Mucosa of gallbladder (tissue), 1 donor: ENCODE results near the gene ADGRL2. TPM values are rescaled to one million over a fixed set of nuclear protein-coding genes. Genes with fewer than 3 reads are reported as not detected.
"Not testable (repeated sequence)": the region's sequence is repeated elsewhere in the genome, so short reads cannot be mapped to it uniquely, and the experiment has no call there.

Source experiments
- DNase-seq: peaks from one replicate; pipeline ENCODE4 v3.0.0-alpha.2; 2020; ENCODE audit warnings: low spot score
- total RNA-seq: library from RNA; stranded (reverse); gene quantifications from one replicate; pipeline ENCODE4 v1.2.1, GENCODE V29; 2021
- donor health status: DM: no; HTN: no; CAD: no.

ADGRL2 gene
- total RNA-seq, 1 donor from 2014 or later: 45.1 TPM

DNA sequence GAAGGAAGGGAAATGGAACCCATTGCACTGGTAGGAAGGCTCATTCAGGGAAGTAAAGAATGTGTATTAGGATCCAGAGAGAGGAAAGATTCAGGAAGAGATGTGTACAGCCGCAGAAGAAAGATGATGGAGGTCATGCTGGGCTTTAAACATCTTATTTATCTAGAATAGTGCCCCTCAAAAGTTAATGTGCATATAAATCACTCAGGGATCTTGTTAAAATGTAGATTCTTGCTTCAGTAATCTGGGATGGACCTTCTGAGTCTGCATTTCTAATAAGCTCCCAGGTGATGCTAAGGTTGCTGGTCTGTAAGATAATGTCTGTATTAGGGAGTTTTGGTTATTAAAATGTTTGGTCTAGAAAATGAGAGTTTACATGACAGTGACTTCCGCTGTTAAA lies 46.3 kb downstream of the ADGRL2 start:
- DNase-seq: no peak

DNA sequence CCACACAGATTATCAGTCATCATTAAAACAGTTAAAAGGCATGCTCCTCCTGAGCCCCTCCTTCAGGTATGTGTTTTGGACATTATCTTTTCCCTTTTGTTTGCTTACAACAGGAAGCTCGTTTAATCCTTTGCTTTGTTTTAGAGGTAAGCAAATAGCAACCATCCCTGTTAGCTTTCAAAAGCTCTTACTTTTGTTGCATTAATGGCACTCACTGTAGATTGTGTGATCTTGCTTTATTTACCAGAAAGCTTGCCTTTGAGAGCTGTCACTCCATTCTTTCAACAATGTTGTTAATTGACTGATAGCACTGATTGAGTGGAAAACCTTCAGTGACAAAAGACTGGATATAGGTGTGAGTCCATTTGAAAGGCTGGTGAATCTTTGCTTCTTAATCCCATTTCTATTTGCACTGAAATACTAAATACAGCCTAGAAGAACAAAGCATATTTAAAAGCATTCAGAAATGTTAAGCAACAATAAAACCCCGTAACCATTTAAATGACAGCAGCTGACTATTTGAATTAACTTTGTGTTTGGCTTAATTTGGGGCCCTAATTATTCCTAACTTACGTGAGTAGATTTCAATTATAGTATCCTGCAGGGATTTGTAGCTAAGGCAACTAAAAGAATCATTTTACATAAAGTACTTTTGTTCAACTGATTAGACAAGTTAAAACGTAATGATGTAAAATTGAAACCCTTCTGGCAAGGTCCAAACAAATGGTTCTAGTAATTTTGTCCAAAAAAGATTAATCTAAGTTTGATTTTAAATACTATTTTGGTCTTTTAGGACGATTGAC lies 48.3 kb downstream of the ADGRL2 start:
- no peak for DNase-seq

DNA sequence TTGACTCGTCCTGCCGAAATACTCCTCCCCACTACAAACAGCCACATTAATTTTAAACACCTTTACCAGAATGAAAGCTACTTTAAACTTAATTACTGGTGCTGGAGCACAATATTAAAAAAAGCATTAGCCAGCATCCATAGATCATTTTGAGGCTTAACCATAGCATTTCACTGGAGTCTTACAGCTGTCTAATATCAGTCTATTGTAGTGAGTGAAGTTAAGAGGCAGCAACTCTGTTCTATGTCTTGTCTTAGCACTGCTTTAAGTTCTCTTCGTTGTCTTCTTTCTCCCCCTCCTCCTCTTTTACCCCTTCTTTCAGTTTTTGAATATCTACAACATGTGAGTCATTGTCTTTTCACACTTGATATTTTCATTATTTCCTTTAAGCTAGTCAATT lies 49.3 kb downstream of the ADGRL2 start:
- DNase-seq: no peak

DNA sequence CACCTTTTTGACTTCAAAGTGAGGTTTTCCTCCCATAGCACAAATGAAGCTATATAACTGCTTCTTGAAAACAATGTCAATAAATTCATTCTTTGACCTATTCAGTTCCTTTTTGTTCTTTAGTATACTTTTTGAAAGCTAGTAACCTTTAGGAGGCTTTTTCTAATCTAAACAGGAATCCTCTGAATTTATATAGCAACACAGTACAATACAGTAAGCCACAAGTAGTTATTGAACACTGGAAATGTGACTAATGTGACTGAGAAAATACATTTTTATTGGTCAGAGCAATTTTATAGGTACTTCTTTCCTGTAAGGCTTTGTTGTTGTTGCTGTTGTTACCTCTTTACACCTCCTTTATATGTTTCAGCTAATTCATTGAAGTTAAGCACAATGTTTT lies 49.8 kb downstream of the ADGRL2 start:
- DNase-seq: no peak

DNA sequence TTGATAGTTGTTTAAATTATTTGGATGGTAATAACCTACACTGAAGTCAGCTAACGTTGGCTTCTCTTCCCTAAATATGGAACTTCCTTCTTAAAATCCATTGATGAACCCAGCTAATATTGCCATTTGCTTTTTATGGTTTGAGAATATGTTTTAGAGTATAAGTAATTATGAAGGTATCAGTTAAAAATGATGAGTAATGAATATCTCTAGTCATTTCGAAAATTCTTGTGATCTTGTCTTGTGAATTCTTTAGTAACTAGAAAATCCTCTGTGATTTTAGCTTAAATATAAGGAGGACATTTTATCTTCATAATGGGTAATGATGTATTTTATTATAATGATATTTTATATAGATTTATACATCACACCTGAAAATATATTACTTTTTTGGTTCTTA lies 50.5 kb downstream of the ADGRL2 start:
- no peak for DNase-seq

DNA sequence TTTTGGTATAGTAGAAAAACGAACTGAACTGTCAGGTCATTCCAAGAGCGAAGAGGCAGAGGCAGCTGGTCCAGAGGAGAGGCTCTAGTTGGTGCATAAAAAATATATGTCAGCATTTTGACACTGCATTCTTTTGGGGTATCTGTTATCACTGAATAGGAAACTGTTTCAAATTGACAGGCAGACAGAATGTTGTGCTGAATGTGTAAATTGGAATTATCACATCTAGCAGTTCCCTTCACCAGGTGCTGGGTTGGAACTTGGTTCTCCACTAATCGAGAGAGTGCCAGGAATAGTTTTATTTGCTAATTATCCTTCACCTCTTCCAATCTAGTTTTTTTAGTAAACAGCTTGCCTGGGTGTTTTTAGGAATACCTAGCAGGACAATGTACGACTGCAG lies 52.2 kb downstream of the ADGRL2 start:
- DNase-seq: no peak

DNA sequence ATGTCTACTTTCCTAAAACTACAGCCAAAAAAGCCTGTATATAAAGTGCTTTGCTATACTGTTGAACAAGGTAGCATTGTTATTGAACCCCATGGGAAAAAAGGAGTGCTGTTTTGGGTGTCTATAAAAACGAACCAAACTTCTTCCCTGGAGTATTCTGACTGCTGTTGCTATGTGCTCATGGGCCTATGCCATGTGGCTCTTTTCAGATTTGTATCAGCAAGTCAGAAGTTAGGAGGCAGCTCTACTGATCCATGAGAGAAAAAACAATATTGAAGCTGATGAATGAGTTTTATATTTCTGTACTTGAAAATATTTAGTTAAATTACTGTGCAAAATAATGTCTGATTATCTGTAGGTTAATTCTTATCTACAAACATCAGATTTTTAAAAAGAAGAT lies 66.5 kb downstream of the ADGRL2 start:
- no peak for DNase-seq

DNA sequence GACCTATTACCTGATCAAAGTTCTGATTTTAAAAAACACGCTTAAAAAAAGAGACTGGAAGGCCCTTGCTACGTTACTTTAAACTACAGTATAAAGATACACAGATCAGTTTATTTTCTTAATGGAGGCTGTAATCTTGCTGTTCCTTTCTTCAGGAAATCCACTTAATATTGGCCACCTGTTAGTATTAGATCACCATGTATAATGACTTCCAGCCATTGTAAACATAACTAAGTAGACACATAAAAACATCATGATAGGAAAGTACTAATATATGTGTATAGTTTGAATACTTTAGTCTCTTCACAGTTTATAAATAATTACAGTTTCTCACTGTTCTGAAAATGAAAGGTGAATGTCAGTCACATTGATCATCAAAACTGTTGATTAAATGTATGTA lies 68.6 kb downstream of the ADGRL2 start:
- DNase-seq: no peak

DNA sequence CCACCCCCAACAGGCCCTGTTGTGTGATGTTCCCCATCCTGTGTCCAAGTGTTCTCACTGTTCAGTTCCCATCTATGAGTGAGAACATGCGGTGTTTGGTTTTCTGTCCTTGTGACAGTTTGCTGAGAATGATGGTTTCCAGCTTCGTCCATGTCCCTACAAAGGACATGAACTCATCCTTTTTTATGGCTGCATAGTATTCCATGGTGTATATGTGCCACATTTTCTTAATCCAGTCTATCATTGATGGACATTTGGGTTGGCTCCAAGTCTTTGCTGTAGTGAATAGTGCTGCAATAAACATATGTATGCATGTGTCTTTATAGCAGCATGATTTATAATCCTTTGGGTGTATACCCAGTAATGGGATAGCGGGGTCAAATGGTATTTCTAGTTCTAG lies 70.4 kb downstream of the ADGRL2 start:
- not testable (repeated sequence) for DNase-seq

DNA sequence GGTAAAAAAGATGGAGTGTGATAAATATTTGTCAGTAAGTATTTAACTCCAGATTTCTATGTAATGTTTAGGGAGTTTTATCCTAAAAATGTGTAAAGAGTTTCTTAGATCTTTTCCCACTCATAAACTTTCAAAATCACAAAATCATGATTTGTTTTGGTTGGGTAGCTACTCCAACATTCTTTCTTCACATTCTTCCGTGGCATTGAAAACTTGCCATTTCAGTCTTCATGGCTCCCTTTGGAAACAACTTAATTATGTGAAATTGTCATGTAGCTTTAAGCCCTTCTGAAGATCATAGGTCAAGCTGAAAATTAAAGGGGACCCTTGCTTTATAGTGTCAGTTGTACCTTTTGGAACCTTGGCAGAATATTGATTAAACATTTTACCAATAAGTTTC lies 73.2 kb downstream of the ADGRL2 start:
- DNase-seq: no peak

DNA sequence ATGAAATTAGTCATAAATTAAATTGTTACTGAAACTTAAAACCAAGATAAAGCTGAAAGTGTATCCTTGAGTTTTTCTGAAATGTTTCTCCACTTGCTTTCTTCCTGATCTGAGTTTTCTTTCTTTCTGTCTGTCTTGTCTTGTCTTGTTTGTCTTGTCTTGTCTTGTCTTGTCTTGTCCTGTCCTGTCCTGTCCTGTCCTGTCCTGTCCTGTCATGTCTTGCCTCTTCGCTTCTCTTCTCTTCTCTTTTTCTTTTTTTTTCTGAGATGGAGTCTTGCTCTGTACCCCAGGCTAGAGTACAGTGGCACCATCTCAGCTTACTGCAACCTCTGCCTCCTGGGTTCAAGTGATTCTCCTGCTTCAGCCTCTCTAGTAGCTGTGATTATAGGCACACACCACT lies 73.7 kb downstream of the ADGRL2 start:
- no peak for DNase-seq

DNA sequence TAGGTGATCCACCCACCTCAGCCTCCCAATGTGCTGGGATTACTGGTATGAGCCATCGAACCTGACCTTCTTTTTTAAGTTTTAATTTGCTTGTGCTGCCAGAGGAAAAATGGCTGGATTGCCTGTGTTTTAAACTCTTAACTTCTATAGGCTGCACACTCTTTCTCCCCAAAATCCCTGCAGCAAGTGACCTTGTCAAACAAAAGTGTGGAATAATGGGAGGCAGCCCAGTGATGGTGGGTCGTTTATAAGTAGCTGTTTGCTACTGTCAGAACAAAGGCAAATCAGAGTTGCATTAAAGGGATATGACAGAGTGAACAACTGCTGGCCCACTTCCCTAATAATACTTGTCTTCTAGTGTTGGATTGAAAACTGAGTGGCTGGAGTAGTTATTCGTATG lies 74.2 kb downstream of the ADGRL2 start:
- DNase-seq: no peak

DNA sequence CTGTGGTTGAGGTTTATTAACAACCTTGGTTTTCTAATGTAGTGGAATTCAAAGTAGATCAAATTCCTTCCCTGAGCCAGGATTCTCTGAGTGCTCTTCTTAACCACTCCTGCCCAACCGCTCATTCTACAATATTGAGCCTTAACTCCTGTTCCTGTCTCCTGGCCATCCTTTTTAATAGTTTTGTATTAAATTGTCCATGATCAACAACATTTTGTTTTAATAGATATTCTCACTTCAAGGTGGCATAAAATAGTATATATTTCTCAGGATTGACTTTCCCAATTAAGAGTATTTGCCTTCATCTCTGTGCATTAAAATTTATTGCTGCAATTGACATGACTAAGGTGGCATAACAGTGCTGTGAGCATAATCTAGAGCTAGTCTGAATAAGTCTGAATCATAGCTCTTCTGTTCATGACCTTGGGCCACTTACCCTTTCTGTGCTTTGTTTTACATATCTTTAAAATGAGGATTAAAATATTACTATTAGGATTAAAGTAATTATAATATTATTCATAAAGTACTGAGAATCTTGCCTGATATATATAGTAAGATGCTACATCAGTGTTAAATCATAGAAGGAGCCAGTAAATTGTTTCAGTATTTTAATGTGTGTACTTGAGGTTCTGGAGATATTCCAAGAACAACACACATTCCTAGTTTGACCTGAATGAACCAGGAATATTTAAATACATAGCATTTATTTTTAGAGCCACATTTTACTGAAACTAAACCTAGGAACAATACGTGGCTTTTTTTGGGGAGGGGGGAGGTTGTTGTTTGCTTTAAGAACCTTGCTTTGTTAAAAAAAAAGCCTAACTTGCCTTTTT lies 76.4 kb downstream of the ADGRL2 start:
- no peak for DNase-seq

DNA sequence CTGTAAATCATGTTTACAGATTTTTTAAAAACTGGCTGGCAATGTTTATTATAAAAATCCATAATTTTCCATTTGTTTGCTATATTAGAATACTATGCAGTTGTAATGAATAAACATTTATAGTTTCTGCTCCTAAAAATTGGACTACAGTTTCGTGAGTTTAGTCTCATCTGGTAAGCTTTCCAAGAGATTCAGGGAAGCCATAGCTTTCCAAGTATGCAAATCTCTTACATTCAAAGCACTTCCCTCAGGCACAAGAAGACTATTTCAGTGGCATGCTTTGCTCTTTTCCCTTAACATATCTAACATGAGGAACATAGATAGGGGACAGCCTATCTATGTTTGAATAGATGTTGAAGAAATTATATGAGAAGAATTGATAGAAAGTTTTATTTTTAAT lies 77.2 kb downstream of the ADGRL2 start:
- DNase-seq: no peak

DNA sequence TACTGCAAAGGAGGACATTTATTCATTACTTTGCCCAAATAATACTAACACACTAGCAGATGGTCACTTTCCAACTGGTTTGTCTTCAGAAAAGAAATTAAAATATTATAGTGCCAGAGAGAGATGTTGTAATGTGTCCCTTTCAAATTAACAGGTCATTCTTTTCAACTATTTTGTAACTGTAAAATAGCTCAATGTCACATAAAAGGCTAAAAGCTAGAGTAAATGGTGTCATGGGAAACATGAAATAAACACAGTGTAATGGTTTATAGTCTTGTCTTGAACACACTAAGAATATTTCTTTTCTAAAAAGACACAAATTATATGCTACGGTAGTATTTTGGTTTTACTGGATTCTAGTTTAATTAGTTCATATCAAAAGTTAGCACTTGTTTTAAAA lies 77.8 kb downstream of the ADGRL2 start:
- DNase-seq: no peak

DNA sequence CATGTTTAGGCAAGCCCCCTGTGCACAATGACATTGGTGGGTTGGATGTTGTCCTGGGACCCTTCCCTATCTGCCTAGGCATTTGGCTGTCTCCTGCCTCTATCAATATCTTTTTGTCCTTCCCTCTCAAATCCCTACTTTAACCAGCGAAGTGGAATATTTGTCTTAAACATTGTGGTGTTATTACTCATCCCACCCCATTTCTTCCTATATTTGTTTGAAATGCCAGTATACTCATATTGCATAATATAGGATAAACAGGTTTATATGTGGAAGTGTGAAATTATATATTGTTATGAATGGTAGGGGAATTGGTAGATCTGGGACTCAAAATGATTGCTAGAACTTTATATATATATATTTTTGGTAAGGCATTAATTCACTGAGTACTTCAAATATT lies 80.0 kb downstream of the ADGRL2 start:
- DNase-seq: no peak

DNA sequence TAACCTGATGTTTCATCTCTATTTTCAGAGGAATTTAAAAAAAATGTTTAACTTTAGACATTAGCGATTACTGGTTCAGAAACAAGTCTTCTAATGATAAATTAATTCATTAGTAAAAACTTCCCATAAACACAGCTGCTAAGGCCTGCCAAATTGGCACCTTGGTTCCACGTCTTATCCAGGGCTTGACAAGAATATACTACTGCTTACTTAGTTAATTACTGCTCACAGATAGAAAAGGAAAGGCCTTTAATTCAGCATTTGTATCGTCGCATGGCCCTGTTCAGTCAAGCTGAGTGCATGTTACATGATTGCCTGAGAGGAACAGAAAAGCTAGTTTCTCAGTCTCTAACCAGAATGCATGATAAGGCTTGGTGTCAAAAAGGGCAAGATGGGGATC lies 84.6 kb downstream of the ADGRL2 start:
- DNase-seq: no peak

DNA sequence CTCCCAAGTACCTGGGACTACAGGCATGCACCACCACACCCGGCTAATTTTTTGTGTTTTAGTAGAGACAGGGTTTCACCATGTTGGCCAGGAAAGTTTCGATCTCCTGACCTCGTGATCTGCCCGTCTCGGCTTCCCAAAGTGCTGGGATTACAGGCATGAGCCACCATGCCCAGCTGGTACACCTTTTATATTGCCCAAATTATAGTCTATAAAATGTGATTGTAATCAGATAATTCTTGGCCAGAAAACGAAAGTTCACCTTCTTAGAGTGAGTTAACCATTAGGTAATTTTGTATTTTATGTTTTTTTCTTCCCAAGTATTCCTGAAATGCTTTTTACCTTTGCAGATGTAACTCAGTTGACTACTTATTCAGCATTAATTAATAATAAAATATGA lies 85.6 kb downstream of the ADGRL2 start:
- not testable (repeated sequence) for DNase-seq

DNA sequence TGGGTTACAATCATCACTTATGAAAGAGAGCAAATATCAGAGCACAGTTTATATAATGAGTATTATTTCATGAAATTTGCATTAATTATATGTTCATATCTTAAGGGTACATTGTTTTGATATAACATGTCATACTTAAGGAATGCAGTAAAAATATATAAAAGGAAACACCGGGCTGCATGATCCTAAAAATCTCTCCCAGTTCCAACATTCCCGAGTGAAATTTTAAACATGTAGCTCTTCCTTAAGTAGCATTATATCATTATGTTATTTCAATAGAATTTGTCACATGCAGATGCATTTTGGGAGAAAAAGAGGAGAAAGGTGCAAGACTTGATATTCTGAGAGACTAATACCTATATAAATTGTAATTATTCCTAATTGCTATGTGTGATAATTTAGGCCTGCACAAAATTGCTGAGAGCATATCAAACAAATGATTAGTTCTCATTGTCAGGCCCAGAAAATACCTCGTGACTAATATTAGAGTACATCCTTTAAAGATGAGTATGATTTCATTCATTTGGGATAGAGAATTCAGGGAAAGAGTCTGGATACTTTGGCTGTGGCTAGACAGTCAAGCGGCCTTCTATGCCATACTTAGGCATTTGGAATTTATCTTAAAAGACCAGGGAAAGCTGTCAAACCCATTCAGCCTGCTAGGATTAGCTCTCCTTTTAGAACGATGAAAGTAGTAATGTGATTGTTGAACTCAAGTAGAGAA lies 86.8 kb downstream of the ADGRL2 start:
- DNase-seq: no peak

DNA sequence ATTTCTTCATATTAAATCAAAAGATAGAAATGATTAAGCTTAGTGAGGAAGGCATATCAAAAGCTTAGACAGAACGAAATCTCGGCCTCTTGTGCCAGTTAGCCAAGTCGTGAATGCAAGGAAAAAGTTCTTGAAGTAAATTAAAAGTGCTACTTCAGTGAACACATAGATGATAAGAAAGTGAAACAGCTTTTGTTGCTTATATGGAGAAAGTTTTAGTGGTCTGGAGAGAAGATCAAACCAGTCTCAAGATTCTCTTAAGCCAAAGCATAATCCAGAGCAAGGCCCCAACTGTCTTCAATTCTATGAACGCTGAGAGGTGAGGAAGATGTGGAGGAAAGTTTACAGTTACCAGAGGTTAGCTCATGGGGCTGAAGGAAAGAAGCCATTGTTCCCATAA lies 88.4 kb downstream of the ADGRL2 start:
- no peak for DNase-seq

DNA sequence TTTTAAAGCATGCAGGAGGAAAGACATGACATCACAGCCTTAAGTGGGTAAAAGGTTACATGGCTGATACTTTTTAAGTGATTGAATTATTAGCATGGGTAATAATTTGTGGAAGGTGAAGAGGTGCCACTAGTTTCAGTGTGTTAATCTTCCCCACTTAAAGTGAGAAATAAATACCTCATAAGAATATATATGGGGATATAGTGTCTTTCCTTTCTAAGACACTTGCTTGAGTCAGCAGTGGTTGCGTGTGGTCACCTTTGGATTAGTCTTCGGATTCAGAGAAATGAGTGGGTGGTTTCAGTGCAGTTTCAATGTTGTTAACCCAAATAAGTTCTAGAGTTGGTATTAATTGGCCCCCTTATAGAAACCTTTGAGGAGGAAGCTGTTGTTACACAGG lies 94.1 kb downstream of the ADGRL2 start:
- DNase-seq: no peak

DNA sequence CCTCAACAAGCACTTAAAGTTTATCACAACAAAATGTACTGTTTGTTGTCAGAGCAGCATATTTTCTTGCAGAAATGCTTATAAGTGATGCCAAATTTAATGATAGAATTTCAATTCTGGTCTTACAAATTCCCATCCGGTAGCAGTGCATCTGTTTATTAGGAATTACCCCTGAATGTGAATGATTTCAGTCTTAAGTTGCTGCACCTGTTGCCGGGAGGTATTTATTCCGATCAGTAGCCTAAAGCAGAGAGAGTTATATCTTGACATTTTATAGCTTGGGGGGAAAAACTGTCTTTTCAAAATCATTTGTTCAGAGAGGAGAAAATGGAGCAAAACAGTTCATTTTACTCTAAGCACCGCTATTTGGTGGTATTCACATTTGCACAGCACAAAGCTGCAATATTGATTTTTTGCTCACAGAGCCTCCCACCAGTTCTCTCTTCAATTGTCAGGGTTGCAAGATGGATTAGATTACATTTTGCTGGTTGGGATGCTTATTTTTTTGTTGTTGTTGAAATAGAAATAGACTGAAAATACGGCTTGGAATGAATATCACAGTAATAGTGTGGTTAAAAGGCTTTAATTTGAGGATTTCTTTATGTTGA lies 98.6 kb downstream of the ADGRL2 start:
- DNase-seq: no peak
